ENCODE results near the gene FBXO40. TPM values are rescaled to one million over a fixed set of nuclear protein-coding genes. Genes with fewer than 3 reads are reported as not detected.

Gene FBXO40
- total and polyA plus RNA-seq, 9 of the 15 experiments (the other 6 are each of a cell fraction or from before 2014, with no cell fraction given) = 0.01 to 0.05 (median 0.04) TPM; not detected in 3

- no peak for TF ChIP-seq PKNOX1 (IDR thresholded peaks at IDR 0.05)
- TF ChIP-seq ZNF449 (CRISPR knock-in tag; IDR thresholded peaks at IDR 0.05) = no peak
- no peak for TF ChIP-seq PHB (CRISPR knock-in tag; IDR thresholded peaks at IDR 0.05)
- no peak for TF ChIP-seq ZBED1 (IDR thresholded peaks at IDR 0.05)
- no peak for TF ChIP-seq ZNF655 (CRISPR knock-in tag; IDR thresholded peaks at IDR 0.05)
- TF ChIP-seq DPF2 (IDR thresholded peaks at IDR 0.05) = no peak
- TF ChIP-seq TAF7 (tag; IDR thresholded peaks at IDR 0.05) = no peak
Measured at GRCh38 chr3:121665488-121665887, 72.3 kb downstream of the FBXO40 start (continued).

- DNase-seq (ENCODE audit: extremely low read depth in 1 of 4, low spot score in 3 of 4) (no peak), ATAC-seq (no peak), FAIRE-seq (no peak)
- WGBS (ENCODE audit: insufficient coverage, low coverage, missing lambda C conversion rate) = 100% methylated on average over 2 of the region's 4 CpGs
- no peaks in the 10 kb centered on the region for H3K79me2 ChIP-seq (ENCODE audit: control insufficient read depth, insufficient read depth, low read length)
- intact Hi-C loops (cut with micrococcal nuclease) (no loop called here), in situ Hi-C loops (cut with MboI) (no loop called here)
- no peak overlapping the region for H2AFZ ChIP-seq (ENCODE audit: low read depth, low read length)
- peaks cover 26% of the 10 kb centered on the region; the same call in 2 of the 3 replicates for H3K36me3 ChIP-seq (ENCODE audit: control insufficient read depth, insufficient read depth, low read length)
- H3K9me1 ChIP-seq (ENCODE audit: control insufficient read depth, insufficient read depth, low read length) = no peaks in the 10 kb centered on the region
- H4K20me1 ChIP-seq (replicated peaks; ENCODE audit: control insufficient read depth, insufficient read depth, low read length) = no peaks in the 10 kb centered on the region
- H3K4me3 ChIP-seq = no peak overlapping the region
- H3K4me1 ChIP-seq (replicated peaks in 1 of 2; ENCODE audit: control insufficient read depth in 2 of 2, insufficient read depth in 2 of 2, low read length in 2 of 2) = no peaks in the 10 kb centered on the region
- H3K9ac ChIP-seq (ENCODE audit: insufficient read depth in 1 of 2, low read depth in 2 of 2, low read length in 2 of 2) = no peak overlapping the region
- H3K27ac ChIP-seq (ENCODE audit: extremely low read depth, low read depth, low read length) = no peak overlapping the region
- H3K9me3 ChIP-seq (replicated peaks; ENCODE audit: control insufficient read depth, insufficient read depth, low read depth, low read length) = no peaks in the 10 kb centered on the region
- ChIA-PET CTCF (ENCODE audit: low intra/inter-chr PET ratio) (no interaction called here), POLR2A (no interaction called here)
- no TSS peak for BruUV-seq (replicated peaks)
- no peaks in the 10 kb centered on the region for H3K27me3 ChIP-seq (ENCODE audit: control insufficient read depth in 2 of 2, insufficient read depth in 2 of 2, low read length in 2 of 2)
- no peak overlapping the region for H3K4me2 ChIP-seq (ENCODE audit: insufficient read depth, low read length)
- TF ChIP-seq FOXJ2 (tag; IDR thresholded peaks at IDR 0.05) (no peak), MAFF (IDR thresholded peaks at IDR 0.05; ENCODE audit: low read length) (no peak), FOXK2 (conservative IDR thresholded peaks at IDR 0.05 in 1 of 2, IDR thresholded peaks at IDR 0.05 in 1 of 2; ENCODE audit: low read depth in 2 of 2) (no peak), ZNF655 (CRISPR knock-in tag; IDR thresholded peaks at IDR 0.05) (no peak), PPARD (CRISPR knock-in tag; IDR thresholded peaks at IDR 0.05) (no peak), ZEB2 (IDR thresholded peaks at IDR 0.05) (no peak), ZKSCAN3 (CRISPR knock-in tag; IDR thresholded peaks at IDR 0.05) (no peak), ZNF584 (CRISPR knock-in tag; IDR thresholded peaks at IDR 0.05; ENCODE audit: low read depth) (no peak), BRF1 (IDR thresholded peaks at IDR 0.05; ENCODE audit: borderline replicate concordance, extremely low read depth, insufficient read length) (no peak), HMBOX1 (IDR thresholded peaks at IDR 0.05) (no peak), PHTF2 (CRISPR knock-in tag; IDR thresholded peaks at IDR 0.05) (no peak), CHD2 (IDR thresholded peaks at IDR 0.05; ENCODE audit: low read depth, low read length) (no peak), WHSC1 (IDR thresholded peaks at IDR 0.05; ENCODE audit: low read length) (no peak)
Measured at GRCh38 chr3:121667333-121667732, 74.2 kb downstream of the FBXO40 start.
